ENCODE results near the gene TRPM1.

TRPM1 gene

DNA sequence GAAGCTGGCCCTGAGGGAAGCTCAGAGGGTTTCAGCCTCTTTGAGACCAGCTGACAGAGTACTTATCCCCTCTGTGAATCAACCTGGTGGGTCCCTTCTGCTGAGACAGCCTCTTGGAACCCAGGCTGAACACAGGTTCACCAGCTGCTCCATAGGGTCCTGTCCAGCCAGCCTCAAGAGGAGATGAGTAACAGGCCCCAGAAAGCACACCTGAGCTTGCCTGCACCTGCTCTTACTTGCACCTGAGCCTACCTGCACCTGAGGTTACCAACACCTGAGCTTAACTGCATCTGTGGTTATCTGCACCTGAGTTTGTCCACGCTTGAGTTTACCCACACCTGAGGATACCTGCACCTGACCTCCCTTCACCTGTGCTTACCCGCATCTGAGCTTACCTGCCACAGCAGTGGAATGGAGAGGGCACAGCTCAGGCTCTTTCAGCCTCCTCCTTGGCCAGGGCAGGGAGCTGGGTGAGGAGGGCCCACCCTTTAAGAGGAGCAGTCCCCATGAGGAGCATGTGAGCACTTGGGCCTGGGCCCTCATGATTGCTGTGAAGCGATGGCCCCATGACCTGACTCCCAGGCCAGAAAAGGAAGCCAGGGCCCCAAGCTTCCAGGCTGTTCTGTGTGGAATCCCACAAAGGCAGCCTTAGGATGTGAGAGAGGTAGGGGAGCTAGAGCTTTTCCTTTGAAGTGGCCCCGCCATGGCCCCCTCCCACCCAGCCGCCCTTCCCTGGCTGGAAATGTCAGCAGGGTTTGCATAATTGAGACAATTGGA is at the start of gene TRPM1:
Gene TRPM1 (minus strand): TSS at position 464 of the 777 bp plus-strand sequence. CDS start 20,370 bp downstream, outside the sequence.
- DNase-seq: no peak

DNA sequence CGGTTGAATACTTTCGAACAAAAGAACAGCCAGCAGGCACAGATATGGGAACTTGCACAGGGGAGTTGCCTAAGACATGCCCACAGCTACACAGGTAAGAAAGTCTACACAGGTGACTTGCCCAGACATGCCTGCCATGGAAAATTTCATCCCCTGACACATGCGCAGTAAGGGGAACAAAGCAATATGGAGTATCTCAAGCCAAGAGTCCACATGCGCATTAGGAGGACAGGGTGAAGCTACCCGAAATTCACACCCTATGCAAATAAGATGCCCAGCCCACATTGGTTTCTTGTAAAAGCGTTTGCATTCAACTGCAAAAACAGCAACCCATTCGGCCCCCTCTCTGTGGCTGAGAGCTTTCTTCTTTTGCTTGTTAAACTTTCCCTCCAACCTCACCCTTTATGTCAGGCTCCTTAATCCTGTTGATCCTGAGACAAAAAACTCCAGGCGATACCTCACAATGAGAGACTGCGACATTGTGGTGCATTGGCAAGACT is 49.3 kb upstream of the TRPM1 start:
- no peak for DNase-seq

DNA sequence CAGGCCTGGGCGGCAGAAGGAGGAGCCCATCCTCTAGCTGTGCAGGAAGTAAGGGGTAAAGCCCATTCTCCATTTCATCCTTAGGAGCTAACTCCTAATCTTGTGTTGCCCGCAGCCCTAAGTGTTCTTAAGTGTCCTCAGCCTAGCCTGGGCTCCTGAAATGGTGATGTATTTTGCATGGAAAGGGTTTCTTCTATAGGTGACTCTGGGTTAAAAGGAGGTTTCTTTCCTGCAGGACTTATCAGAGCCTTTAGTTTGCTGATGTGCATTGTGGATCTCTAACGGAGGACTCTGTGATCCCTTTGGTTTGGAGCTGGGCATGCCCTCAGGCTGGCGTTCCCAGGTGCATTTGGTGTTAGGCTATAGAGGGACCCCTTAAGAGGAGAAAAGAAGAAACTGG is 48.5 kb upstream of the TRPM1 start:
- DNase-seq: no peak

DNA sequence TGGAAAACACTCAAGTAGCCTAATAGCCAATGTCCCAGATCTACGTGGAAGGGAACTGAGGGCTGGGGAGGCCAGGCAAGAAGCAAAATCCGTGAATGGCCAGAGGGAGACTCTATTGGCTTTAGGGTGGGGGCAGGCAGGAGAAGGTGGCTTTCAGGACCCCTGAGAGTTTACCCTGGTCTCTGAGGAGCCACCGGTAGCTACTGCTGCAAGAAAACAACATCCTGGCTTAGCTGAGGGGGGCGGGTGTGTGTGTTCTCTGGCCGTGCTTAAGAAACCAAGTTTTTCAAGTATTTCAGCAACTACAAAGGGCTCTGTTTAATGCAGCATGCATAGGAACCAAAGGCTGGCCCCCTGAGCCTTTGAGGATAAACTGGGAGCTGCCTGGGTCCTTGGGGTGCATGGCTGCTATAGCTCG is 47.6 kb upstream of the TRPM1 start:
- no peak for DNase-seq

DNA sequence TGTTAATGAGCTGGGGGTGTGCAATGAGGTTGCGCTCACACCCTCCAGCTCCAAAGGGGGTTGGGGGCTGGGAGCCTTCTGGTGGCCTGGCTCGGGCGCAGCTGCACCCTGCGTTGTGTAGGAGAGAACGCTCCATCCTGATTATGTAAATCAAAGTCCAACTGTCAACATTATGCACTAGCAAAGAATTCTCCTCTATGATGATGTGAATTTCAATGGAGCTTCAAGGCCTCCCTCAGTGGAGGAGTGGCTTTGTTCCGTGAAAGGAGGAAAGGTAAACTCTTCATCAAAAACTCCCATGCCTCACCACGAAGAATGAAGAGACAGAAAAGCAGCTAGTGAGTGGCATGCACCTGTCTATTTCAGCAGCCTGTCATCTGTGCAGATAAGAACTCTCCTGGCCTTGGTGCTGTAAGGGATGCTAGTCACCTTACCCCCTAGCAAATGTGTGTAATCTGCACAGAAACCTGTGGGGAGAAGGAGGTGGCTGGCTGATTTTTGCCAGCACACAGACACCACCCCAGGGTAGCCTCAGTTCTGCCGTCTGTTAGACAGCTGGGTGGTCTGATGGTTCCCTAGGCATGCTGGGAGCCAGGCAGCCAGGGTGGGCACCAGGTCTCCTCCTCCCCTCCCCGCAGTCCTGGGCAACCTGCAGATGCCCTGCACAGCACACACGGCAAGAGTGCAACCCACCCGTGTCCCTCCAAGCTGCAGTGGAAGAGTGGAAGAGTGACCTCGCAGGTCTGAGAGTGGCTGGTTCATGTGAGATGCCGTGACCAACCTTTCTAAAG is 47.0 kb upstream of the TRPM1 start:
- no peak for DNase-seq

DNA sequence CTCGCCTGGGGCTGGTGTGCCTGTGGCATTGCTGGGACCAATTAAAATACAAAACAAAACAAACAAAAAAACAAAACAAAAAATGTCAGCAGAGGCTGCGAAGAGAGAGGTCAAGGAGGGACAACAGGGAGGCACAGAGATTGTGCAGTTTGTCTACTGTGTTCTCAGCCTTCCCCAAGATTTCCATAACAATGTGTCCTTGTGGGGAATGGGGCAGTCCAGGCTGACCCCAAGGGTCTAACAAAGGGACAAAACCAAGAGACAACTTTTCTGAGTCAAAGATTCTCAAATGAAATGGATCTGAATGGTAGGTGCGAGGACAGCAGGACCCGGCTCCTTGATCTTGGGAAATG is 46.4 kb upstream of the TRPM1 start:
- no peak for DNase-seq

DNA sequence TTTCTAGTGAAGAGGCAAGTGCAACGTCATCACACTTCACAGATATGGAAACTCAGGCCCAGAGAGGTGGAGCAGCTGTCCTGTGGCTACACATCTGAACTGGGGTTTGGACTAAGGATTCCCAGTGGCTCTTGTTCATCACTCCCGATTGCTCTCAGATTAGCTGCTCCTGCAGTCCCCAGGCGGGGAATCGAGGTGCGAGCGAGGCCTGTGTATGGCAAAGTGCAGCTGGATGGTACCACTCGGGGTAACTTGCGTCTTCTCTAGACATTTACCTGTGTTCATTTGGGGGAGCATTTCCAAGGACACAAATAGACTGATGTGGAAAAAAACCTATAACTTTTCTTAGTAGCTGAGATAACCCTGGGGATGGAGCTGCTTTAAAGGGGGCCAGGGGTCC is 45.9 kb upstream of the TRPM1 start:
- no peak for DNase-seq

DNA sequence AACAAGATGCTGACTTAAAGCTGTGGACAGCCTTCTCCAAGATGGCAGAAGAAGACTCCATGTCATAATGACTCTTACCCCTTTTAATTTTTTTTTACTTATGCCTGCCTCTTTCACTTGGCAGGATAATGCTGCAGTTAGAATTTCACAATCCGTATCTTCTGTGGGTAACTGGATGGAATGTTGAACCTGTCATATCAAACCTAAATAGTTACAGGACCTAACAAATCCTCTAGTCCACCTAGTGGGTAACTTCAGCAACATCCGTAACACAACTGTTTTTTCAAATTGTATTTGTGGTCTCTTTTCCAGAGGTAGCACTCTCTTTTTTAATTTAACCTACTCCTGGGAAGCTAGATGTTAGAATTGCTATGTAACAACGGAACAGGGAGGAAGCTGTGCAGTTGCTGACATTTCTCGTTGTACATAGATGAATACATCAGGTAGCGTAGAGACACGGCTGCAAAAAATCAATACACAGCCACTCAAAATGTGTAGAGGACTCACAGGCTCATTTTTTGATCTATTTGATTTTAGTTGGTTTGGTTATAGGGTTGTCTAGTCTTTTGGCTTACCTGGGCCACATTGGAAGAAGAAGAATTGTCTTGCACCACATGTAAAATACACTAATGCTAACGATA is 43.9 kb upstream of the TRPM1 start:
- DNase-seq: no peak

DNA sequence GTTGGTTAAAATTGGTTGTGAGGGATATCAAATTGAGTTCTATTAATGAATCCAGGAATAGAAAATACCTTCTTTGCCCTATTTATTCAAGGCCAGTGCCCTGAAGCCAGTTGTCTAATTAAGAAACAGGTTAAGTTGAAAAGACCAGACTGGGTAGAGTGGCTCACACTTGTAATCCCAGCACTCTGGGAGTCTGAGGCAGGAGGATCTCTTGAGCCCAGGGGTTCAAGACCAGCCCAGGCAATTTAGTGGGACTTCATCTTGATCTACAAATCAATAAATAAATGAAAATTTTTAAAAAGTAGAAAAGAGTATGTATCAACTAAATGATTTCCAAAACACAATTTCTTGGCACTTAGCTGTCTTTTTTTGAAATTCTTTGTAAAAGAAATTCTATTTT is 40.3 kb upstream of the TRPM1 start:
- DNase-seq: no peak

DNA sequence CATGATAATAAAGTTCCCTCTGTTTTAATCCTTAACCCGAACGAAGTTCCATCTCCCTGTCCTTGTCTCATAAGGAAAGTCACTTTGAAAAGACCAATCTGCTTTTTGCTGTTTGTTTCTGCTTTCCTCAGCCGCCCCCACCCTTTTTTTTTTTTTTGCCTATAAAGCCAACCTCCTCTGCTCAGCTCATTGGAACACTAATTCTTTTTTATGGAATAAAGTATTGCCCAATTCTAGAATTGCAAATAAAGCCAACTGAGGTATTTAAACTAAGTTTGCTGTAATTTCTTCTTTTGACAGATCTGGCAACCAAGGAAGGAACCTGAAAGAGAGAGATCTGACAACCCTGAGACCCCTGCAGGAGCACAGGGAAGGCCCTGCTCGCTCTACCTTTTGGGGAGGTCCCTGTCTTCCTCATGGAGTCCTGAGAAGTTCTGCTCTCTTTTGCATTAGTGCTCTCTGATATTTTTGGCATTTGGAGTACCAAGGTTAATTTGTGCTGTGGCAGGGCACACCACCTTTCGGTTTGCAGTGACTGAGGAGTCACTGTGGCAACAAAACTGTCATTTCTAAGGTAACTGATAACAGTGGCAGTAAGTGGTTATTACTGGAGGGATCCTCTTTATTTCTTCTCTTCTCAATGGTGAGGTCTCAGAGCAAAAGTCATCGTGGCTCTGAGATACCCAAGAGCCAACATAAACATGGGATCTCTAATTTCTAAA is 35.2 kb upstream of the TRPM1 start:
- DNase-seq: no peak

DNA sequence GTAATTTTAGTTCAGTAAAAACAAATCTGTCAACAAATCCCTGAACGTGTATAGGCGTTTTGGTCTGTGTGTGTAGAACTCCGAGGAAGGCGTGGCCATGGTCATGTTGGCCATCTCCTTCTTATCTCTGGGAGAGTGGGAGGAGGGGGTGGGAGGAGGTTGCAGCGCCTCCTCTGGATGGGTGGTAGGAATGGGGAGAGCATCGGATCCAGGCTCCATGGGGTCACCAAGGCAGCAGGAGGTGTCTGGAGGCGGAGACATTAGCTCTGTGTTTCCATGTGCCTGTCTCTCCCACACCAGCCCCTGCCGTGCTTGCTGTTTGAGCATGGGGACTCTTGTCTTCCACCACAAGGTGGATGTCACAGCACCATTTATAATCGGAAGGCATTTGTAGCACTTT is 34.5 kb upstream of the TRPM1 start:
- no peak for DNase-seq

DNA sequence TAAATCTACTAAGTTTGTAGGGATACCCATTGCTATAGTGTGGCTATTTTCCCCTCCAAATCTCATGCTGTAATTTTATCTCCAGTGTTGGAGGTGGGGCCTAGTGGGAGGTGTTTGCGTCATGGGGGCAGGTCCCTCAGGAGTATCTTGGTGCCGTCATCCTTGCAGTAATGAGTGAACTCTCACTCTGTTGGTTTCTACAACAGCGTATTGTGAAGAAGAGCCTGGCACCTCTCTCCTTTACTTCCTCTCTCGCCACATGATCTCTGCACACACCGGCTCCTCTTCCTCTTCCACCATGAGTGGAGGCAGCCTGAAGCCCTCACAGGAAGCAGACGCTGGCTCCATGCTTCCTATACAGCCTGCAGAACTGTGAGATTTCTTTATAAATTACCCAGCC is 34.0 kb upstream of the TRPM1 start:
- DNase-seq: no peak

DNA sequence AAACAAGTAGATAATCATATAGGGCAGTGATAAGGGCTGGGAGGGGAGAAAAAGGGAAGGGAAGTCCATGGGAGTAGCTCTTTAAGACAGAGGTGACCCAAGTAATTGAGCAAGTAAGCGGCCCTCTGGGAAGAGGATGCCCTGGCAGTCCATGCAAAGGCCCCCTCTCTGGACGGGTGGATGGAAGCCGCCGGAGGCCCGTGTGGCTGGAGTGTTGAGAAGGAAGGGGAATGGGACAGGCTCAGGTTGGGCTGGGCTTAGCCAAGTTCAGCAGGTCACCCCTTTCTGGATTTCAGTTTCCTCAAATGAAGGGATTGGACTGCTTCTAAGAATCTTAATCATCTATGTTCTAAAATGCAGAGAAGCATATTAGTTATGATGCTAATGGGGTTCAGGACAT is 32.4 kb upstream of the TRPM1 start:
- no peak for DNase-seq

DNA sequence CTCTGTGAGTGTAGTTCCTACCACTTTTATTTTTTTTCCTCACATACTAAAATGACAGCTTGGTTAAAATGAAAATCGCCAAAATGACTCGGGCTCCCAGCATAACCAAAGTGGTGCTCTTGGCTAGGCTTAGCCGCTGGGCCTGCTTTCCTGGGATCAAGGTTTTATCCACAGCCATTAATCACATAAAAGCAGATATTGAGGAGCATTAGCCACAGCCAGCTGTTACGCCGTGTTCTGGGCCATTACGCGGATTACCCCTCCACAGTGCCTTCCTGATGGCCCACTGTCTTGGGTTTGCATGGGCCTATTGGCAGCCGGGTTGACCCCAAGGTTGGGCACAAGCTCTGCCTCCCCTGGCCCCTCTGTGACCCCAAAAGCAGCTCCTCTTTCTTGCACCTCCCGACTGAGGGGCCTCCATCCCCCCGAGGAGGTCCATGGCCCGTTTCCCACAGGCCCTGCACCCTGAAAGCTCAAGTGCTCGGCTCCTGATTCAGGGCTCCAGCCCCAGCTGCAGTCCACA is 30.4 kb upstream of the TRPM1 start:
- DNase-seq: no peak

DNA sequence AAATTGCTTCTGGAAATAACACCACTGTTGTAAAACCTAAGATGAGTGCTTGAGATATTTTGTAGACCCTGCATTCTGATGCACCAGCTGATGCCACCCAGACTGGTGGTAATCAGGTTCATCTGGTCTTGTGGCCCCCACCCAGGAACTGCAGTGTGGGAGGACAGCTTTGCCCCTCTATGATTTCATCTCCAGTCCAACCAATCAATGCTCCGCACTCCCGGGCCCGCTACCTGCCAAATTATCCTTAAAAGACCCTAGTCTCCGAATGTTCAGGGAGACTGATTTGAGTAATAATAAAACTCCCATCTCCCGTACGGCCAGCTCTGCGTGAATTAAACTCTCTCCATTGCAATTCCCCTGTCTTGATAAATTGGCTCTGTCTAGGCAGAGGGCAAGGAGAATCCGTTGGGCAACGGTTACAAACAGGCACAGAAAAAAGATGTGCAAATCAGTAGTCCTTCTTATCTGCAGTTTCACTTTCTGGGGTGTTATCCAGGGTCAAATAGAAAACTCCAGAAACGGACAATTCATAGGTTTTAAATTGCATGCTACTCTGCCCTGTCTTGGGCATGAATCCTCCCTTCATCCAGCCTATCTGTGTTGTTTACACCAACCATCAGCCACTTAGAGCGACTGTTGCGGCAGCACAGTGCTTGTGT is 29.2 kb upstream of the TRPM1 start:
- DNase-seq: no peak

DNA sequence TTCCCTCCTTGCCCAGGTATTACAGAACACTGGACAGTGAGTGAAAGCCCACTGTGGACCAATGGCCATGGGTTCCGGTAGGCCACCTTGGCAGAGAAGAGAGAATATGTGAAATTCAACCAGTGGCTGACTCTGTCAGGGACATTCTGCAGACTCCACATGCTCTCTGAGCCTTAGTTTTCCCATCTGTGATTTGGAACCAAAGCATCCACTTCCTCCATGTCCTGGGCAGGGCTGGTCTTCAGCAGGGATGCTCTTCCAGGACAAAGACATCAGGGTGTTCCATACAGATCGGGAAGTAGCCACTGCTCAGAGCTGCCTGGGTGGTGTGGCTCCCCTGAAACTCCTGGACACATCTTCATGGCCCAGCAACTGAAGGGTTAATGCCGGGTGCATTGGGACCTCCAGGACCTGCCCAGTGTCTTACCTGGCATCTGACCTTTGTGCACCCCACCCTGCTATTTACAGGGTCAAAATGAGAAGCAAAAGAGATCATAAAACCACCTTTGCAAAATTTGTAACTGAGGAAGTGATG is 28.3 kb upstream of the TRPM1 start:
- DNase-seq: no peak

DNA sequence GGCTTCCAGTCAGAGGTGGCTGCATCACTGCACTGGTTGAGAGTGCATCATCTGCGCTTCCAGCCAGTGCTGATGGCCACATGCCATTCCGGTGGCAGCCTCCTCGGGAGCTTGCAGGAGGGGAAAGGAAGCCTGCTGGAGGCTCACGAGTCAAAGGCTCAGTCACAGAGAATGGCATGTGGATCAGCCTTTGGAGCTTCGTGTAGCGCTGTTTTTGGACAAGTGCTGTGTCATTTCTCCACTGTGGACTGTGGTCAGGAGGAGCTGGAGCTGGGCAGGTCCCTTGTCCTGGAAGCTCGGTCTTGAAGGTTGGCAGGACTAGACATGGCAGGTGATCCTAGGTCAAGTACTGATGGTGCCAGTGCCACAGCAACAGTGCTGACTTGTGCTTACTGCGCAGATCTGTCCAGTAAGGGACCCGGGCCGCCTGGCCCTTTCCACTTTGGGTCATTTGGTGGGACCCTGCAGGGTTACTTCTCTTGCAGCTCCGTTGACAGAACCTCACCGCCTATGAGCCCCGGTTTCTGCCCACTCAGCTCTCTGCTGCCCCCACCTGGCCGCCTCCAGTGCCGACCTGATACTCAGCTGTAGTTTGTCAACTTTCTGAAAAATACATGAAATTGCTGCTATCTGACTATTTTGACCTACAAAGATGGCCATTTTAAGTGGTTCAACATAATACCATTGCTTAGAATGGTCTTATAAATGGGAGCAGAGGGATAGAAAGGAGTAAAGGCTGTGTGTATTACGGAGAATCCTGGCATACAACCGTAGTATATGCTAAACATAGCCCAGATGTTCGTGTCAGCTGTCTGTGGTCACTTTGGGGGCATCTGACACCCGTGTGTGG is 27.6 kb upstream of the TRPM1 start:
- DNase-seq: peak; percentile 6

DNA sequence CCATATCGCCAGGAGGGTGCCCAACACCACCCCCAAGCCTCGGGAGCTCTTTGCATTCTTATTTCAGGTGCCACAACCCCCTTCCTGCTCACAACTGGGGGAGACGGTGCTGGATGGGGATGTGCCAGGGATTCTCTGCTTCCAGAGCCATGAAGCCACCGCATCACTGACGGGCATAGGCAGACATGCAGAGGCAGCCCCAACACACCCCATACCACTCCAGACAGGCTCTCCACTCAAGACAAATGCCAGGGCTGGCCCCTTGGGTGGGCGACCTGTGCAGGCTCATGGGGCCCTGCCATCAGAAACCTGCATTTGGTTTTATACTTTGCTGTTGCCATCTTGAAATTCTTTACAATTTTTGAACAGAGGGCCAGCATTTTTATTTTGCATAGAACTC is 27.0 kb upstream of the TRPM1 start:
- no peak for DNase-seq

DNA sequence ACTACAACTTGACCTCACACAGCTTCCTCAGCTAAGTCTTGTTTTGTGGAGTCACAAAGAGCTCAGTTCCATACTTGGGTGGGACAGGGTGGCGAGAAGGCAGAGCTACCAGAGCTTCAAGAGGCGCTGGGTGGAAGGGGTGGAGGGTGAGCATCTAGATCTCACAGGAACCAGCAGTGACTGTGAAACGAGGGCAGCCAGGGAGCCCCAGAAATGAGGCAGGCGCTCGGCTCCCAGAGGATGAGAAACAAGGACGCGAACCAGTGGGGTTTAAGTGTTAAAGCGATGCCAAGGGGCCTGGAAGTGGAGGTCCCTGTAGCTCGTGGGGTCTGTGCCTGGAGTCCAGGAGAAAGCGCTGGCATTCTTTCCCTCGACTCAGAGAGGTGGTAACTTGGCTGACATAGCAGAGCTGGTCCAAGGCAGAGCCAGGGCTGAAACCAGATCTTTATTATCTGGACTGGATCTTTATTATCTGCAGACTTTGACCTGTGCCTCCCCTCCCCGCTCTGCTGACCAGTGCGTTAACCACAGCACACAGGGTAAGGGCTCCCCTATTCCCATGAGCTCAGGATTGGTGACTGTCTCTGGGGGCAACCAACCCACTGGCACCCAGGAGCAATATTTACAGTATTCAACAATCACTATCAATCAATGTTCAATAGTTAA is 26.2 kb upstream of the TRPM1 start:
- no peak for DNase-seq

DNA sequence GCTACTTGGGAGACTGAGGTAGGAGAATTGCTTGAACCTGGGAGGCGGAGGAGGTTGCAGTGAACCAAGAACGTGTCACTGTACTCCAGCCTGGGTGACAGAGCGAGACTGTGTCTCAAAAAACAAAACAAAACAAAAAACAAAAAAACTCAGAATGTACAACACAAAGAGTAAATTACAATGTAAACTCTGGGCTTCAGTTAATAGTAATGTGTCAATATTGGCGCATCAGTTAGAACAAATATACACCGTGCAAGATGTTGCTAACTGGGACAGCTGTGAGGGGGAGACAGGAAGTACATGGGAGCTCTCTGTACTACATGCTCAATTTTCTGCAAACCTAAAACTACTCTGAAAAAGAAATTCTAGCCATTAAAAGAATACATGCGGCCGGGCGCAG is 23.5 kb upstream of the TRPM1 start:
- no peak for DNase-seq
